ENCODE results near the gene MYO16.
"Not testable (repeated sequence)": the region's sequence is repeated elsewhere in the genome, so short reads cannot be mapped to it uniquely, and the experiment has no call there.

MYO16 gene

DNA sequence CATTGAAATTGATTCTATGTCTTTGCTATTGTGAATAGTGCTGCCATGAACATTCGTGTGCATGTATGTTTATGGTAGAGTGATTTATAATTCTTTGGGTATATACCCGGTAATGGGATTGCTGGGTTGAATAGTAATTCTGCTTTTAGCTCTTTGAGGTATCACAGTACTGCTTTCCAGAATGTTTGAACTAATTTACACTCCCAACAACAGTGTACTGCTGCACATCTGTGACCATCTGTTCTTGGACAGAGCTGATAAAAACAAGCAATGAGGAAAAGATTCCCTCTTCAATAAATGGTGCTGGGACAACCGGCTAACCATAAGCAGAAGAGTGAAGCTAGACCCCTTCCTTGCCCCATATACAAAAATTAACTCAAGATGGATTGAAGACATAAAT lies 231.0 kb downstream of the MYO16 start:
- DNase-seq: no peak
- intact Hi-C loops (cut with DNase I): no loop called here

GRCh38 chr13:108877300-108877699 lies 247.9 kb downstream of the MYO16 start:
- intact Hi-C loops (cut with DNase I): no loop called here

DNA sequence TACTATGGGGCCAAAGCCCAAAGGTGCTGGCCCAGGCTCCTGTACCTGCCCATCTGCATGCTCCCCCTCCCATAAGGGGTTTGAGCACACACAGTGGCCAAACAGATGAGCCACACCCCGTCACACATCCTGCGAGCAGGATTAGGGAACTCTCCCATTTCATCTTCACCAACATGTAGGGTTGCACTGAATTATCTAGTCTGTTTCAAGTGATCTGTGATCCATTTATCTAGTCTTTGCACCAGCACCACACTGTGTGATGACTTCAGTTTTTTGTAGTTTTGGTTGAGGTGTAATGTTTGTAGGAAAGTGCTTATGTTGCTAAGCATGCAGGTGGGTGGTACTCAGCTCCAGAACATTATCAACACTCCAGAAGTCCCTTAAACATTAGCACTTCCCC lies 249.3 kb downstream of the MYO16 start:
- no peak for DNase-seq
- intact Hi-C loops (cut with DNase I): no loop called here

More at GRCh38 chr13:108877300-108877699, 247.9 kb downstream of the MYO16 start:
- DNase-seq: no peak

DNA sequence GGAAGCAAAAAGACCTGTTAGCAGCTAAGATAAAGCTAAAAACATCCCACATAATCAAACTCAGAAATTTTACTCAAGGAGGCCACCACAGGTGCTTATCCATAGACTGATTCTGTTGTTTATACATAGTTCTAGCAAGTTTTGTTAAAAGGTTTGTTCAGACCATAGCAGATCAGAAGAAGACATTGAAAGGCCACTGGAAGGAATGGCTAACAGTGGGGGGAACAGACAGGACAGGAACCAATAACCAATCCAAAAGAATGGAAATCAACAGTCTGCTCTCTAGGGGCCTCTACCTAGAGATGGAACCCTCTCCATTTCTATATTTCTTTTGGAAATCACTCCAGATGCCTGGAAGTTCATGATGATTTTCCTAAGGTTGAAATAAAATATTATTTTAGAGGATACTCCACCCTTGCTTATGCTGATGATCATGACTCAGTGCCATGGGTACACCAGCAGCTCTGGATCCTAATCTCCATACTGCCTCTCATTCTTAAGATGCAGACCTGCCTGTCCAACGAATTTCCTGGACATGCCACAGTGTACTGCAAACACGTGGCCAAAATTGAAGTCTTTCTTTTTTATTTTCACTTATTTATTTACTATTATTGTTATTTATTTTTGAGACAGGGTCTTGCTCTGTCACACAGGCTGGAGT lies 260.0 kb downstream of the MYO16 start:
- intact Hi-C loops (cut with DNase I): no loop called here
- no peak for DNase-seq

DNA sequence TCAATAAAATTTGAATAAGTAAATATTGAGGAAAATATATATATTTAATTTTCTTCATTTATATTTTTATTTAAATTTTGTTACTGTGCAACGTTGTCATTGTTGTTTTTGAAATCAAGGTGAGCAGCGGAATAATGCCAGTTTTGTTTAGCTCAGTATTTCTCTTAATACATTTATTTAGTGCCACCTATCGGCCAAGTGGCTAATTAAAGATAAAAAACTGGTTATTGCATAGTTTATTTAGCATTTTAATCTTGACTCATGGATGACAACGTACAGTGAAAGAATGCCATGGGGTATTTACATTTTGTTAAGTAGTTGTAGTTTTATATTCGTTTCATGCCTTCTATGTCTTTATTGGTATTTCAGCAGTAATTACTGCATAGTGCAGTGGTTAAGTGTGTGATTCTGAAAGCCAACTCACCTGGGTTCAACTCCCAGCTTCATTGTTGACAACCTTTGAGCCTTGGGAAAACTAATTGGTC lies 265.9 kb downstream of the MYO16 start:
- intact Hi-C loops (cut with DNase I): loop anchor here (2.0 to 5.0 kb wide), 3 partner anchors 552 to 668 kb away; no protein-coding TSS in a partner anchor
- DNase-seq: no peak

DNA sequence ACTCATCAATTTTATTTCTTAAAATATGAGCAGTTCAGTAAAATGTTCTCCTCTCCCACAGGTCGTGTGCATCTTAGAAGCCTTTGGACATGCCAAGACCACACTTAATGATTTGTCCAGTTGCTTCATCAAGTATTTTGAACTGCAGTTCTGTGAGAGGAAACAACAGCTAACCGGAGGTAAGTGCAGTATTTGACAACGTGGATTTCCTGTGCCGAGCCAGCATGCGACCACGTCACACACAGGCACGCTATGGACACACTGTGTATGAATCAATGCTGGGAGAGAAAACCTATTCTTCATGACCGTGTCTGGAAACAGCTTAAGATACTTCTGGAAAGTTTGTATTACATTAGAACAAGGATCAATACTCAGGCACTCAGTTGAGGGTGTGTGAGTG lies 268.5 kb downstream of the MYO16 start:
- no peak for DNase-seq
- intact Hi-C loops (cut with DNase I): loop anchor here (5.0 kb wide), 1 partner anchor 671 kb away; no protein-coding TSS in a partner anchor

- intact Hi-C loops (cut with DNase I): no loop called here
- no peak for DNase-seq
Observed at GRCh38 chr13:108902405-108903155, 273.2 kb downstream of the MYO16 start.

GRCh38 chr13:108903613-108904012 lies 274.2 kb downstream of the MYO16 start:
- DNase-seq: no peak
- intact Hi-C loops (cut with DNase I): no loop called here

DNA sequence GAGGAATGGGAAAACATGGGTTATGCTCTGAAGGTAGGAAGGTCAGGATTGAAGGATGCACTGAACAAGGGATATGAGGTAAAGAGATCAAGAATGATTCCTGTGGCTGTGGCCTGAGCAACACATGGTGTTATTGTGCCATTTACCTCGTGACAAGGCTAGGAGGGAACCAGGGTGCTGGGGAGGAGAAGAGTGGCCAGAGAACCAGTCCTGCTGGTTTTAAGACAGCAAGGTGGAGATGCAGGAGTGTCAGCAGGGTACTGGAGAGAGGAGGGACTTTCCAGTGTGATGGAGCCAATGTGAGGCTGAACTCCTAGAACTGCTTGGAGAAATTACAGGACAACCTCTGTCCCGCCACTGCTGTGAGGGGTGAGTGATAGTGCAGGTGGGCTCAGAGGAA lies 282.4 kb downstream of the MYO16 start:
- intact Hi-C loops (cut with DNase I): no loop called here
- DNase-seq: no peak

DNA sequence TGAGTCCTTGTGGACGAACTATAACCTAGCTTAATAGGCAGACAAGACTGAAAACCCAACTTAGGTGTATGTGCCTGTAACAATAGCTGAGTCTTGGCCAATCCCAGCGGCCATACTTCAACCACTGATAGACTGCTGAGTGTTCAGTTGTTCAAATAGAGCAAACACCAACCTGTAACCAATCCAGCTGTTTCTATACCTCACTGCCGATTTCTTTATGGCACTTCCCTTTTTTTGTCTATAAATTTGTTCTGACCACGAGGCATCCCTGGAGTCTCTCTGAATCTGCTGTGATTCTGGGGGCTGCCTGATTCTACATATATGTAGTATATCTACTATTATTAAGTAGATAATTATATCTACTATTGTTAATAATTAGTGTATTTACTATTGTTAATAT lies 284.3 kb downstream of the MYO16 start:
- intact Hi-C loops (cut with DNase I); DNase-seq: not testable (repeated sequence)

DNA sequence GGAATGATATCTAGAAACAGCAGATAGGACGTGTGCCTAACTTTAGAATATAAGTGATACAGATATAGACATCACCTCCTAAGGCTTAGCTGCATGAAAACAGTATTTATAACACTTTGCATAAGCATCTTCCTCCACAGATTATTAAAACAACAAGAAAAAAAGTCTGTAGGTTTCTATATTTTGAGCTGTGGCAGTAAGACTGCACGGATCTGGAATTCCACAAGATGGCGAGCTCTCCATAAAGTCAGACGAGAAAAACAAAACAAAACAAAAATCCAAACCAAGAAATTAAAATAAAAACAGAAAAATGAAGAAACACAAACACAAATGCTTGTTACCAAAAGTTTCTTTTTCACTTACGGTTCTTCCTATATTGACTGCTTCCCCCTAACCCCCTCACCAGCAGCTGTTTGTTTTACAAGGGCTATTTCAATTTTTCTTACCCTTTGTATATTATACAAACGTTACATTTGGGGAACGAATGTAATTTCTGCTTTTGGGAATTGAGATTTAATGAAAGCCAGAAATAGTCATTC lies 285.8 kb downstream of the MYO16 start:
- intact Hi-C loops (cut with DNase I): no loop called here
- DNase-seq: no peak

- intact Hi-C loops (cut with DNase I): no loop called here
Observed at GRCh38 chr13:108915634-108916512, 286.5 kb downstream of the MYO16 start.

DNA sequence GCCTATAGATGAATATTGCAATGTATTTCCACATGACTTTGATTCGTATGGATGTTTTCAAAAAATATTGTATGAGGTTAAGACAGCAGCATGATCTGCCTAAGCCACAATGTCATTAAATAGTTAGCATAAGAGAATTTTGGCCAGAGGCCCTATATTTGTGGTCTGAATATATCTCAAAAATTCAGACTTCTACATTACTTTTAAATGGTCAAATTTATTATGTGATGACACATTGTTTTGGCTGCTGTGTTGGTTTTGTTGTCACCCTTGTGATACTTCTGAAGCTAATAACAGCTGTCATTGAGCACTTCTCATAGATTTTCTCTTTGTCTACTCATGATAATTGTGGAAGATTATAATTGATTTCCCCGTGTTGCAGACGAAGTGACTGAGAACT lies 288.2 kb downstream of the MYO16 start:
- intact Hi-C loops (cut with DNase I): no loop called here
- no peak for DNase-seq

More at GRCh38 chr13:108915634-108916512, 286.5 kb downstream of the MYO16 start:
- DNase-seq: peak in 7 of 10 donors; percentile 22 to 87 (median 48)

- intact Hi-C loops (cut with DNase I): no loop called here
- no peak for DNase-seq
Observed at GRCh38 chr13:108919036-108919907, 289.9 kb downstream of the MYO16 start.

- intact Hi-C loops (cut with DNase I): no loop called here
Observed at GRCh38 chr13:108920137-108920536, 290.7 kb downstream of the MYO16 start.

DNA sequence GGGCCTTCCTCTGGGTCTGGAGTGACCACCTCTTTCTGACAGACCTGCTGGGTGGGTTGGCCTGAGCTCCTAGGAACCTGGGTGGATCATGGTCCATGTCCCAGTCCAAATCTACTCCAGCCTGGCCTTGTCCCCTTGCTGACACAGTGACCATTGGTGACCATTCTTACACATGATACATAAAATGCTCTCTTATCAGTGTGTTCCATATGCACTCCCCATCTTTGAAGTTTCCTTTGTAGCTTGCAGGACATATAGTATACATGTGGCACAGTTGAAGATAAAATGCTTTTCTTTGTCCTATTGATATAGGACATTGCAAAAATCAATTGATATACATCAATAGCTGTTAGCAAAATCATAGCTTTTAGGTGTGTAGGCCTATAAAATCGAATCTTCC lies 291.8 kb downstream of the MYO16 start:
- DNase-seq: no peak
- intact Hi-C loops (cut with DNase I): no loop called here

More at GRCh38 chr13:108920137-108920536, 290.7 kb downstream of the MYO16 start:
- no peak for DNase-seq

GRCh38 chr13:108922108-108922507 lies 292.7 kb downstream of the MYO16 start:
- no peak for DNase-seq
- intact Hi-C loops (cut with DNase I): no loop called here

- intact Hi-C loops (cut with DNase I): no loop called here
- DNase-seq: no peak
Observed at GRCh38 chr13:108923386-108924047, 294.1 kb downstream of the MYO16 start.

DNA sequence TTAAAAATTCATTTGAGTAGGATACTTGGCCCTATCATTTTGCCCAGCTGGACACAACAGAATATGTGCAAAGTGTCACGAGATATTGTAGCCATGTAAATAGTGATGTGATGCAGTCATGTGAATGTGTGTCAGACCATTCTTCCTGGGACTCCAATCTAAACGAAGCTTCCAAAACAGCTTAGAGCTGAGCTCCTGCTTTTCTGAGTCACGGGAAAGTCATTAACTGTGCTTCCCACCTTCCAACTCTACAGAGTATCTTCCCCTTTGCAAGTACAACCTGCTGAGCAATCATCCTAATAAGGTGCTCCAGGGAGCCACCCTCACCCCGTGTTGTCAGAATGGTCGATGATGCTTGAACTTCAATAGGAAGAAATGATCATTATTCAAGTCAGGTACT lies 294.7 kb downstream of the MYO16 start:
- intact Hi-C loops (cut with DNase I): no loop called here
- no peak for DNase-seq
